NCI-H128 (cell line): ENCODE results near the gene ANKRD33B.
"Not testable (repeated sequence)": the region's sequence is repeated elsewhere in the genome, so short reads cannot be mapped to it uniquely, and the experiment has no call there.

ENCODE experiments used
- DNase-seq: peaks from one replicate; lab custom pipeline; 2025; ENCODE audit not compliant: unreplicated experiment; lab: John Stamatoyannopoulos, UW

Gene ANKRD33B

DNA sequence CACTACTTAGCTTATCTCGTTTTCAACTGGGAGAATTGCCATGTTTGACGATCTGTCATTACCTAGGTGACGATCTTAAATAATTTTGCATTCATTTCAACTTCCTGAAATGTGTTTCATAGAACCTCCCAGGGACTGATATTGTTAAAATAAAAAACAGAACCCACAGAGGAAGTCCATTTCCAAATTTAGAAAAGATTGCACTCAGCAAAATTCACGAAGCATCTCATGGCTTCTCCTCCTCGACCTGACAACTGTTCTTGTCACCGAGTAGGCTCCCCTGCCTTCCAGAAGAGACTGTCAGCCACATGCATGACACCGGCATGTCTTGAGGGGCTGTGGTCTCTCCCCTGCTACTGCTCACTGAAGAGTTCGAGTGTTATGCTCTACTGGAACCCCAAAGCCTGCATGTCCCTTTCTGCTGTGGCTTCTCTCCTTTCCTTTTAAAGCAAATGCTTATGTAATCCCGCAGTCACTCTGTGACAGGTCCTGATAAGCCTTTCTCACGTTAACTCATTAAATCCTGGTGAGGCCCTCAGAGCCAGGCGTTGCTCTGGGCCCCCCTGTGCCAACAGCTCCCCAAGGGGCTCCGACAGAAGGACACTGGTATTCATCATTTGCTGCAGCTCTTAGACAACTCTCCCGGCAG, 26.8 kb upstream of the ANKRD33B start:
- no peak for DNase-seq

DNA sequence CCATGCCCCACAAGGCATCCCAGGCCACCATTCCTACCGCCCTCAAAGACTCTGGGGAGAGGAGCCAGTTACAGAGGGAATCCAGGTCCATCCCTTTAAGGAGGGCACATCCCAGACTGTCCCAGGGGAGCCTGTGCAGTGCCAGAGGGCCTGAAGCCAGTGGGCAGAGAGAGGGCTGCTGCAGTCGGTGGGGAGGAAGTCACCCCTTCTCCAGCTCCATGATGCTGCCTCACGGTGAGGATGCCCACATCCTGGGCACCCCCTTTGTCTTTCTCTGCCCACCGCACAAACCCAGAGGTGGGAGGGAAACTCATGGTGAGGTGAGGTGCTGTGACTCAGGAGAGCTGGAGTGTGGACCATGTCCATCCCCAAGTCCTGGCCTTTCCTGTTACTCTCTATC, 26.2 kb upstream of the ANKRD33B start:
- DNase-seq = no peak

DNA sequence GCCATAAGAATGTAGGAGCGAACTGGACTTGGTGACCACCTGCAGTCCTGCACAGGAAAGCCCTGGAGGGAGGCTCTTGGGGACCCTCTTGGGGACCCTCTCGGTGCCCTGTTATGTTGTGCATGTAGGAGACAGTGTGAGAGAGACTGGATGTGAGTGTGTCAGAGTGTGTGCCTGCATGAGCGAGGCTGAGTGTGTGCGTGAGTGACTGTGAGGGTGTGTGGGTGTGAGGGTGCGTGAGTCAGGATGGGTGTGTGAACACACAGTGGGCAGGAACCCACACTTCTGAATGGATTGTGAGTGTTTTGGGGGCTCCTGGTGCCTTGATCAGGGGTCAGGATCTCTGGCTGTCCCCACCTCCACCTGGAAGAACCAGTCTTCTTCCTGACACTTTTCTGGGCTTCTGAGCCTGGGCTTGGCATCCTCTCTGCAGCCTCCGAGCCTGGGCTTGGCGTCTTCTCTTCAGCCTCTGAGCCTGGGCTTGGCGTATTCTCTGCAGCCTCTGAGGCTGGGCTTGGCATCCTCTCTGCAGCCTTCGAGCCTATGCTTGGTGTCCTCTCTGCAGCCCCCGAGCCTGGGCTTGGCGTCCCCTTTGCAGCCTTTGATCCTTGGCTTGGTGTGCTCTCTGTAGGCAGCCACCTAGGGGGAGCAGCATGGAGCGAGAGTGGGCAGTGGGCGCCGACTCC, 25.6 kb upstream of the ANKRD33B start:
- DNase-seq = no peak

DNA sequence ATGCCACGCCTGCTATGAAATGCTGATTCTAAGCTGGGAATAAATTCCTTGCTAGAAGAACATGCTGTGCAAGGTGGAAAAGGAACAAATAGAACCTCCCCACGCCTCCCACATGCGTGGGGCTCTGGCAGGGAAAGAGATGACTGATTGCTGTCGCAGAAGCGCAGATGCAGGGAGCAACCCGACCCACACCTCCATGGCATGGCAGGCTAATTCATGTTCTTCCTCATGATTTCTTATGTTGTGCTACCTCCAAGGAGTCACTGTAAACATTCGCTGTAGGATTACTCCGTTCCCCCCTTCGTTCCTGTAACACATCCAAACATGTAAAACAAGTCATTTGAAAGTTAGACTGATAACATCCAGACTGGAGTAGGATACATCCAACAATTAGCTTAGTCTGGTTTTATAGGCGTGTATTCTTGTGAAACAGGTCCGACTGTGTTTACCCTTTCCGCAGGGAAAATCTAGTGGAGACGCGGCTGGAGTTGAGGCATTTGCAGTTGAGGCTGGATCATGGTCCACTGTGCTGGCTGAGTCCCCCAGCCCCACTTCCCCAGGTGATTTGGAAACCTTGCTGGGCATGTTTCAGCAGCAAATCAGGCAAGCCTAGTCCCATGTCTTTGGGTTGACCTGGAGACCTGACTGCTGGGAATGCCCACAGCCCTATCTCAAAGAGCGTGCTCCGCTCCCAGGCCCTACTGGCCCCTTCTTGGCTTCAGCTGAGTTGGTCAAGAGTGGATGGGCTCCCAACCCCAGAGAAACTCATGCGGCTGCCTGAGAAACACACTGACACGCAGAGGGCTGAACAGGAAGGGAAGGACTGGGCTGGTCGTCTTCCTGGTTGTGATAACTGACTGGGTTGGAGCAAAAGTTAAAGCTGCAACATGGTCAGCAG, 24.8 kb upstream of the ANKRD33B start:
- no peak for DNase-seq

DNA sequence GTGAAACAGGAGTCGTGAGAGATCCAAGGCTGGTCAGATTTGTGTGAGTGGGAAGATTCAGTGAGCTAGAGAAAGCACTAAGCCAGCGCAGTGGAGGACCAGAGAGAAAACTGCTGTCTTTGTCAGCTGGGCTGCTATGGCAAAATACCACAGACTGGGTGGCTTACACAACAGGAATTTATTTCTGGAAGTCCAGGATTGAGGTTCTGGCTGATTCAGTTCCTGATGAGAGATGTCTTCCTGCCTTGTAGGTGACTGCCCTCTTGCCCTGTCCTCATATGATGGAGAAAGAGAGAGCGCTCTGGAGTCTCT, 24.2 kb upstream of the ANKRD33B start:
- no peak for DNase-seq

DNA sequence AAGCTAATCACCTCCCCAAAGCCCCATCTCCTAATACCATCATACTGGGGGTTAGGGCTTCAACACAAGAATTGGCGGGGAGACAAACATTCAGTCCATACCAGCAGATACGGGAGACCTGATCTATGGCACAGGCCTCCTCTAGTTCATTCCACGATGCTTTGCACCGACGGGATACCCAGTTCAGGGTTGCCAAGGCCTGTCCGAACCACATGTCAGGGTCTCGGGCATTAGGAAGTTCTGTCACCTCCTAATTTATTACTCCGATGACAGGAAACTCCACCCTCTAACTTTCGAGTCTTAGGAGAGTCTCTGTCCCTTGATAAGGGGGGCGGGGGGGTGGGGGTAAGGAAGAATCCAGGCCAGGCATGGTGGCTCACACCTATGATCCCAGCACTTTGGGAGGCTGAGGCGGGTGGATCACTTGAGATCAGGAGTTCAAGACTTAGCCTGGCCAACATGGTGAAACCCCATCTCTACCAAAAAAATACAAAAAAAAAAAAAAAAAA, 23.8 kb upstream of the ANKRD33B start:
- no peak for DNase-seq

DNA sequence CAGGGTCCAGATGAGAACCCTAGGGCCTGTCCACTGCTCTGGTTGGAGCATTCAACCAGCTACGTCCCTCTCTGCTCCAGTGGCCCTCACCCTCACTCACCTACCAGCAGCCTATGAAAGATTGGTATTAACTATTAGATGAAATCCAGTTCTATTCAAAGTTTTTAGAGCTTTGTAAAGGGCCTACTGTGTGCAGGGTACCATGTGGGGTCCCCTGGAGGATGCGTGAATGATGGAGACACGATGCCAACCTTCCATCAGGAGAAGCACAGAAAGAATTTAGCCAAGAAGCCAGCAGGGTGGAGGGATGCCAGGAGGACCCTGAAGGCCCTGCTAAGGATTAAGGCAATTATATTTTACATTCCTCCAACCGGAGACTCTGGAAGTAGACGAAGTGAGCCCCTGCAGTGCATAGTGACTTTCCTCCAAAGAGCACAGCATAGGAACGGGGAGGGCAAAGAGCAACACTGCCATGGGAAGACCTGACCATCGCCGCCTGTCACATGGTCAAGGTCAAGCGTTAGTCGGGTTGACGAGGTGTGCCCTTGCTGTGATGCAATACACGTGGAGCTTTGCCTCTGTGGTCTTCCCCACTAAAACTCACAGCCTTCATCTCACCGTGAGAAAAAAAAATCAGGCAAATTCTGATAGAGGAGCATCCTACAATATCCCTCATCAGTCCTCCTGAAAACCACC, 22.8 kb upstream of the ANKRD33B start:
- no peak for DNase-seq

DNA sequence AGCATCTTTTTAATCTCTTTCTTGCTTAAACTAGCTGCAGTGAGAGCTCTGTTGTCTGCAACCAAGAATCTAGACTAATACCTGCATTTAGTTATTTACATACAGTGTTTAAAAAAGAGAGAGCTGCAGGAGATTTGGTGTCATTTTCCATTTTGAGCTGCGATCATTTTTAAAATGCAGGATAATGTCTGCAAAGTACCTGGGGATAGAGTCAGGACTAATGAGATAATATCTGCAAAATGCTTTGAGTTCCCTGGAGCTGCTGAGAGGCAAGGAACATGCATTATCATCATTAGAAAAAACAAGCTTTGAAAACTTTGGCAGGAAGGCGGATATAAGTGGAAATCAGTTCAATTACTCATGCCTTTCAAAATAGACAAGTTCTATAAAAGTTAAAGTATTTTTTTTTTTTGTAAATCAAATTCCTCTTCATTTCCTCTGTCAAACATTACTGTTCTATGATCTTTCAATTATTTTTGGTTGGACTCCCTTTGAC, 21.8 kb upstream of the ANKRD33B start:
- DNase-seq = no peak

DNA sequence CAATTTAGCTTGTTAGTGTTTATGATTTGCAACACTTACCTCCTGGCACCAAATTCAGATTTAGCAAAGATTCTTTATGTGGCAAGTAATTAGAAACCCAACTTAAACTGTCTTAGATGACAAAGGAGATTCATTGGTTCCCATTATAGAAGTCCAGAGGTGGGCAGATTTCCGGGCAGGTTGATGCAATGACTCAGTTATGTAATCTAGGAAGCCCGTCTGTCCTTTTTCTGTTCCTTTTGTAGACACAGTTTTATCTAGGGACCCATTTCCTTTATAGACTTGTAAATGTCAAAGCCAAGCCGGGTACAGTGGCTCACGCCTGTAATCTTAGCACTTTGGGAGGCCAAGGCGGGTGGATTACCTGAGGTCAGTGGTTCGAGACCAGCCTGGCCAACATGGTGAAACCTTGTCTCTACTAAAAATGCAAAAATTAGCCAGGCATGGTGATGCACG, 20.3 kb upstream of the ANKRD33B start:
- DNase-seq = no peak

DNA sequence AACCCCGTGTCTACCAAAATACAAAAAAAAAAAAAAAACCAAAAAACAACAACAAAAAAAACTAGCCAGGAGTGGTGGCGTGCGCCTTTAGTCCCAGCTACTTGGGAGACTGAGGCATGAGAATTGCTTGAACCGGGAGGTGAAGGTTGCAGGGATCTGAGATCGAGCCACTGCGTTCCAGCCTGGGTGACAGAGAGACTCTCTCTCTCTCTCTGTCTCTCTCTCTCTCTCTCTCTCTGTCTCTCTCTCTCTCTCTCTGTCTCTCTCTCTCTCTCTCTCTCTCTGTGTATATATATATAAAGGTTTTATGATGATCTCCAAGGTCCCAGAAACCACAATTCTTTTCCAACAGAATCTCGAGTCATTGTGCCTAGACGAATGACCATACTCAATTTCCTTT, 18.8 kb upstream of the ANKRD33B start:
- no peak for DNase-seq

DNA sequence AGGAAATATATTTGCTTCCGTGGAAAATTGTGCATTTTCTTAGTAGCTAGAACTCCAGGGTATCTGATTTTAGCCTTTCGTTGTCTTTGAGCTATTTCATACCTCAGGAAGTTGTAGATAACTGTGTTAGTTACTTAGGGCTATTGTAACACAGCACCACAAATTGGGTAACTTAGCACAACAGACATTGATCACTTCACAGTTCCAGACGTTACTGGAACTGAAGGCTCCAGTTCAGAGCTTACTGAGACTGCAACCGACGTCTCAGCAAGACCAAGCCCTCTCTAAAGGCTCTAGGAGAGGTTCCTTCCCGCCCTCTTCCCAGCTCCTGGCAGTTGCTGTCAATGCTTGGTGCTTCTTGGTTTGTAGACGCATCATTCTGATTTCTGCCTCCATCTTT, 17.7 kb upstream of the ANKRD33B start:
- DNase-seq = no peak

DNA sequence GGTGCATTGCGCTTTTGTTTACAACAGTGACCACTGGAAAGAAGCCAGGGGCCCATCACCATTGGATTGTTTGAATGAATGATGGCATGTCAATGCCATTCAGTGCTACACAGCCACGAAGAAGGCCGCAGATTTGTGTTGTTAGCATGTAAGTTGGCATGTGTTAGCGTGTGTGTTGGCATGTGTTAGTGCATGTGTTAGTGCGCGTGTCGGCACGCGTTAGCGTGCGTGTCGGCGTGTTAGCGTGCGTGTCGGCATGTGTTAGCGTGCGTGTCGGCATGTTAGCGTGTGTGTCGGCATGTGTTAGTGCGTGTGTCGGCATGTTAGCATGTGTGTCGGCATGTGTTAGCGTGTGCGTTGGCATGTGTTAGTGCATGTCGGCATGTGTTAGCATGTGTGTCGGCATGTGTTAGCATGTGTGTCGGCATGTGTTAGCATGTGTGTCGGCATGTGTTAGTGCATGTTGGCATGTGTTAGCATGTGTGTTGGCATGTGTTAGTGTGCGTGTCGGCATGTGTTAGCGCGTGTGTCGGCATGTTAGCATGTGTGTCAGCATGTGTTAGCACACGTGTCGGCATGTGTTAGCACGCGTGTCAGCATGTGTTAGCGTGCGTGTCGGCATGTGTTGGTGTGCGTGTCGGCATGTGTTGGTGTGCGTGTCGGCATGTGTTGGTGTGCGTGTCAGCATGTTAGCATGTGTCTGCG, 15.3 kb upstream of the ANKRD33B start:
- no peak for DNase-seq

DNA sequence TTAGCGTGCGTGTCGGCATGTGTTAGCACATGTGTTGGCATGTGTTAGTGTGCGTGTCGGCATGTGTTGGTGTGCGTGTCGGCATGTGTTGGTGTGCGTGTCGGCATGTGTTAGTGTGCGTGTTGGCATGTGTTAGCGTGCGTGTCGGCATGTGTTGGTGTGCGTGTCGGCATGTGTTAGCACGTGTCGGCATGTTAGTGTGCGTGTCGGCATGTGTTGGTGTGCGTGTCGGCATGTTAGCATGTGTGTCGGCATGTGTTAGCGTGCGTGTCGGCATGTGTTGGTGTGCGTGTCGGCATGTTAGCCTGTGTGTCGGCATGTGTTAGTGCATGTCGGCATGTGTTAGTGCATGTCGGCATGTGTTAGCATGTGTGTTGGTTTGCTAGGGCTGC, 14.8 kb upstream of the ANKRD33B start:
- not testable (repeated sequence) for DNase-seq

DNA sequence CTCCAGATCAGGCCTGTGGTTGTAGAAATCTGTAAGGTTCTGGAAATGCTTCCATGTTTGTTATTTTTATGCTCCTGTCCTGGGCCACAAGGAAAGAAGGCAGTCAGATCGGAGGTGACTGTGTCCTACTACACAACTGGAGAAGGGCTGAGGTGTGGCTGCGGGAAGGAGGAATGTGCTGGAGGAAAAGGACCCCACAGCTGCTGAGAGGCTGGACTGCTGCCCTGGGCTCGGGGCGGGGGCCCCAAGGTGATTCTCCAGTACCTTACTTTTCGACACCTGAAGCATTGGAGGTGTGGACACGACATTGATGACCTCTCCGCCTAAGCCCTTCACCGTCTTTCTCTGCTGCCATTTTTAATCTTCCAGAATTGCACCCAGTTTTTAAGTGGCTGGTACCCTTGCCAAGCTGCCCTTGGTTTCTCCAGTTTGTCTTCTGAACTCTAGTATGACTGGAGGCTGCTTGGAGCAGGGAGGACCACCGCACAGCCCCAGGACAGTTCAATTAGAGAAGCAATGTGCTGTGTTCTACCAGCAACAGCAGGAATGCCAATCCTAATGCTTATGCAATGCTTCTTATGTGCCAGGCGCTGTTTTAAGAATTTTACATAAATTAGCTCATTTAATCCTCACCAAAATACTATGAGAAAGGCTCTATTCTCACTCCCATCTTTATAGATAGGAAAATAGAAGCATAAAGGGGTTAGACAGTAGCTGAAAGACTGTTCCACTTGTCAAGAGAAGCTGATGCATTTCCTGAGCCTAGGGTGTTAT, 13.5 kb upstream of the ANKRD33B start:
- no peak for DNase-seq

DNA sequence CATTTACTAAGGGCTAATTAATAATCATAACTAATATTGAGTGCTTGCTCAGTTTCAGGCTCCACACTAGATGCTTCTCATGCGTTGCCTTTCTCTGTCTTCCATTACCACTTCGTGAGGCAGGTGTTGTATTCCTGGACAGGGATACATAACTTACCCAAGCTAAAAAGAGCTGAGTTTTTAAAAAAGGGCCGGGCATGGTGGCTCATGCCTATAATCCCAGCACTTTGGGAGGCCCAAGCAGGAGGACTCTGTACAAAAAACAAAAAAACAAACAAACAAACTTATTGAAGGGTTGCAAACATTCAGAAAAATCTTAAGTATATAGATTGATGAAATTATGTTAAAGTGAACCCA, 12.1 kb upstream of the ANKRD33B start:
- DNase-seq = no peak

DNA sequence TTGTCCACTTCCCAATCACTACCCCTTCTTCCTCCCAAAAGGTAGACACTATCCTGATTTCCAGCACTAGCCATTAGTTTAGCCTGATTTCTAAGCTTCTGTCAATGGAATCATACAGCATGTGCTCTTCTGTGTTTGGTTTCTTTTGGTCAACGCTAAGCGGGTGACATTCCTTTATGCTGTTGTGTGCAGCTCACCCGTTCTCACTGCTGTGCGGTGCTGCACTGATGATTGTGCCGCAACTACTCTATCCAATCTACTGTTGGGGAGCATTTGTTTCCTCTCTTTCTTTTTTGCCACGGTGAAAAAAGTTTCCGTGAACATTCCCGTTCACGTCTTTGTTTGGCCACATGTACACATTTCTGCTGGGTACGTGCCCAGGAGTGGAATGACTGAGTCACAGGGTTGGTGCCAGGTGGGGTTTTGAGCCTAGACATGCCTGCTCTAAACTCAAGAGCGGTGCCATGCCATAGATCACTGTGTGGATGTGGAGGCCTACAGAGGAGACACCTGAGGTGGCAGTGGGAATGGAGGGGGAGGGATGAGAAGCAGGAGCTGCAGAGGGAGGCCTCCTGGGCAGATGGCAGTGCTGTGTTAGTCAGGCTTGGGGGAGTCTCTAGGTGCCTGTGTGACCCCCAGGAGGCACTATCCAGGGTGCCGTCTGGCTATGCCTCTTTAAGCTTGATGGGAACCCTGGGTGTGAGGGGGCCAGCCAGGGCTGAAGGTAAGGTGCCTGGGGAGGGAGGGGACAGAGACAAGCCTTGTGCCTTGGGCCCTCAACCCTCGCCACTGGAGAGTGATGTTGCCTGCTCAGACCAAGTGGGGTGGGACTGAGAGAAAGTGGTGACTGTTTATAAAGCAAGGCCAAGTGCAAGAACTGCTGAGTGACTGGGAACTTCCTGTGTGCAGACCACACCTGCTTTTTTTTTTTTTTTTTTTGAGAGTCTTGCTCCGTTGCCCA, 11.4 kb upstream of the ANKRD33B start:
- no peak for DNase-seq

DNA sequence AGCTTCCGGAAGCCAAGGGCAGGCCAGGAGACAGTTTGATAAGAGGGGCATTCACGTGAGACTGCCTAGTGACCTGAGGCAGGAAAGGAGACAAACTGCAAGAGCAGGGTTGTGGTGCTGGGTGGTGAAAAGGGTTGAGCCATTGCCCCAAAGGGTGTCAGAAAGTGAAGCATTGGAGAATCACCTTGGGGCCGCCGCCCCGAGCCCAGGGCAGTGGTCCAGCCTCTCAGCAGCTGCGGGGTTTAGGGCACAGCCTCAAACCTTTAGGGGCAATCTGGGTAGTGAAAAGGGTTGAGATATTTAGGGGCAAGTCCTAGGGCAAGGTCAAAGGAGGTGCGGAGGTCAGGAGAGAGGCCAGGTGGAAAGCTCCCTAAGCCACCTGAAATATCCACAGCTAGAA, 10.4 kb upstream of the ANKRD33B start:
- no peak for DNase-seq

DNA sequence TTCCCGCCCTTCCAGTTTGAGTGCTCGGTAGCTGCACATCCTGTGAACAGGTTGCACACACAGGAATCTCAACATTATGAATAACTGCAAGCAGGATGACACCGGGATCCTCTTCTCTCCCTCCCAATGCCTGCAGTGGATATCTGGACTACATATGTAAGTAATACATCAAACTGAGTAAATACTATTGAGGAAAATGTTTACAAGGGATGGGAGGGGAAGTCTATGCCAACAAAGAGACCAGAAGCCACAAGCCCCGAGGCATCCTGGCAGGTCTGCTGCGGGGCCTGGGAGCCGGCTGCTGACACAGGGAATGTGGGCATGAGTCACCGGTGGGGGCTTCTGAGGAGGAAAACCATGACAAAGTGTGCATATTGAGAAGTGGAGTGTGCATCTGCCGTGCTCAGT, 8.6 kb upstream of the ANKRD33B start:
- no peak for DNase-seq
